Natural killer cell (primary cell): ENCODE results near the gene PRR3. TPM values are rescaled to one million over a fixed set of nuclear protein-coding genes. Genes with fewer than 3 reads are reported as not detected.
A peak's percentile ranks its signal among the peaks of the same experiment; 100 is the strongest.

Experiments used
- ATAC-seq, 3 donors: fragments of 150-1000 bp in 2 of 3; fragments of 200-7000 bp in 1 of 3; cut with Tn5 transposase; 1 replicate in 1 of 3; 2 replicates in 2 of 3; pipeline ENCODE4 v1.10.0; 2021; ENCODE audit warnings: mild to moderate bottlenecking in 2 of 3, moderate library complexity in 2 of 3
- DNase-seq, 2 donors: peaks; one replicate each; pipeline versions ENCODE4 v3.0.0 to v3.0.0-alpha.2; 2013 to 2021; ENCODE audit warnings: mixed read lengths in 1 of 2
- H3K27ac ChIP-seq: one replicate; pipeline ENCODE4 v1.5.1; 2013; ENCODE audit warnings: mild to moderate bottlenecking, low read length
- H3K27me3 ChIP-seq: one replicate; pipeline ENCODE4 v1.6.1; 2013; ENCODE audit warnings: low read length; ENCODE audit not compliant: control insufficient read depth, insufficient read depth
- H3K36me3 ChIP-seq: one replicate; pipeline ENCODE4 v1.6.1; 2013; ENCODE audit warnings: low read length; ENCODE audit not compliant: control insufficient read depth, insufficient read depth
- H3K4me1 ChIP-seq: one replicate; pipeline ENCODE4 v1.6.1; 2013; ENCODE audit warnings: low read length; ENCODE audit not compliant: control insufficient read depth, insufficient read depth
- H3K4me3 ChIP-seq: one replicate; pipeline ENCODE4 v1.5.1; 2013; ENCODE audit warnings: low read length
- H3K9me3 ChIP-seq: one replicate; pipeline ENCODE4 v1.6.1; 2013; ENCODE audit warnings: low read length; ENCODE audit not compliant: control insufficient read depth, insufficient read depth
- H3K27ac Mint-ChIP-seq, 2 donors: one replicate each; pipeline ENCODE4 v1.8.0; 2022; ENCODE audit warnings: mild to moderate bottlenecking in 2 of 2, mixed read lengths in 2 of 2, moderate library complexity in 1 of 2
- H3K27me3 Mint-ChIP-seq, 2 donors: one replicate each; pipeline ENCODE4 v1.8.0; 2022; ENCODE audit warnings: low read depth in 2 of 2, mixed read lengths in 2 of 2
- H3K36me3 Mint-ChIP-seq: one replicate; pipeline ENCODE4 v1.8.0; 2022; ENCODE audit warnings: mixed read lengths
- H3K4me1 Mint-ChIP-seq, 2 donors: one replicate each; pipeline ENCODE4 v1.8.0; 2022; ENCODE audit warnings: mixed read lengths in 2 of 2
- H3K4me3 Mint-ChIP-seq: one replicate; pipeline ENCODE4 v1.8.0; 2022; ENCODE audit warnings: mild to moderate bottlenecking, moderate library complexity, mixed read lengths
- H3K9me3 Mint-ChIP-seq, 2 donors: one replicate each; pipeline ENCODE4 v1.8.0; 2022; ENCODE audit warnings: mixed read lengths in 2 of 2
- WGBS: methylation state at CpG from one replicate; pipeline ENCODE4 v1.1.7; 2013; ENCODE audit warnings: missing lambda C conversion rate; ENCODE audit not compliant: insufficient coverage; 5-methylcytosine and 5-hydroxymethylcytosine counted together
- intact Hi-C: fragments of 100-400 bp; cut with micrococcal nuclease; formaldehyde crosslinking; loops from one replicate; pipeline ENCODE4 v1.14.2; 2022
- total RNA-seq, 4 donors: library from RNA; stranded (reverse); fragments of 120-200 nt in 1 of 4; gene quantifications; one replicate each; pipeline versions ENCODE4 v1.2.3 to v1.2.4, GENCODE V29; 2013 to 2022
- TF ChIP-seq, protein P1 (sequence below): fragments of 200-600 bp; IDR thresholded peaks from one replicate; pipeline ENCODE4 v1.8.0; 2022; ENCODE audit warnings: antibody characterized with exemption

The PRR3 gene
- total RNA-seq, 3 donors from 2014 or later (not counting 1 experiment from before 2014, with no cell fraction given), result 9.5 to 14.8 (median 13.9) TPM

DNA sequence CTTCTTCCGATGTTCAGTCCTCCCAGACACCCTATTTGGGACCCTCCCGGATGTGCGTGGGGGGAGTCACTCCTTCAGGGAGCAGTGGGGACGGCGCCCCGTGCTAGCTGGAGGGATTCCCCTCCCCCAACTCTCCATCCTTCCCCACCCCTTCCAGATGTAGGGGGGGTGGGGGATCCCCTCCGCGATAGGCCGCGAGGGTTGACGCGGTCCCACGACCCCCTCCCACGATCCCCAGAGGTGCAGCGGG lies 1.4 kb upstream of the PRR3 start:
- DNase-seq (no peak), ATAC-seq (no peak)
- peak overlapping the region; percentile 64 for H3K4me3 ChIP-seq
- Mint-ChIP-seq H3K27me3 (no peaks in the 10 kb centered on the region), H3K4me3 (peak overlapping the region; percentile 98), H3K4me1 (peaks cover 35 to 54% of the 10 kb centered on the region in 2 donors), H3K36me3 (peaks cover 15% of the 10 kb centered on the region), H3K9me3 (no peaks in the 10 kb centered on the region), H3K27ac (peak overlapping the region; percentile 98 to 100)
- no peaks in the 10 kb centered on the region for H3K9me3 ChIP-seq
- TF ChIP-seq, protein P1, sequence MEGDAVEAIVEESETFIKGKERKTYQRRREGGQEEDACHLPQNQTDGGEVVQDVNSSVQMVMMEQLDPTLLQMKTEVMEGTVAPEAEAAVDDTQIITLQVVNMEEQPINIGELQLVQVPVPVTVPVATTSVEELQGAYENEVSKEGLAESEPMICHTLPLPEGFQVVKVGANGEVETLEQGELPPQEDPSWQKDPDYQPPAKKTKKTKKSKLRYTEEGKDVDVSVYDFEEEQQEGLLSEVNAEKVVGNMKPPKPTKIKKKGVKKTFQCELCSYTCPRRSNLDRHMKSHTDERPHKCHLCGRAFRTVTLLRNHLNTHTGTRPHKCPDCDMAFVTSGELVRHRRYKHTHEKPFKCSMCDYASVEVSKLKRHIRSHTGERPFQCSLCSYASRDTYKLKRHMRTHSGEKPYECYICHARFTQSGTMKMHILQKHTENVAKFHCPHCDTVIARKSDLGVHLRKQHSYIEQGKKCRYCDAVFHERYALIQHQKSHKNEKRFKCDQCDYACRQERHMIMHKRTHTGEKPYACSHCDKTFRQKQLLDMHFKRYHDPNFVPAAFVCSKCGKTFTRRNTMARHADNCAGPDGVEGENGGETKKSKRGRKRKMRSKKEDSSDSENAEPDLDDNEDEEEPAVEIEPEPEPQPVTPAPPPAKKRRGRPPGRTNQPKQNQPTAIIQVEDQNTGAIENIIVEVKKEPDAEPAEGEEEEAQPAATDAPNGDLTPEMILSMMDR, result no peak
- H3K27ac ChIP-seq, result peak overlapping the region; percentile 97
- intact Hi-C loops, result loop anchor here (1.0 kb wide), 3 partner anchors 16 to 162 kb away; partner anchors contain the start of genes ABCF1, MDC1, MRPS18B and PPP1R10
- H3K27me3 ChIP-seq, result no peaks in the 10 kb centered on the region
- peaks cover 24% of the 10 kb centered on the region for H3K4me1 ChIP-seq
- peaks cover 27% of the 10 kb centered on the region for H3K36me3 ChIP-seq
- WGBS, result 2% methylated on average over 12 of the region's 15 CpGs

DNA sequence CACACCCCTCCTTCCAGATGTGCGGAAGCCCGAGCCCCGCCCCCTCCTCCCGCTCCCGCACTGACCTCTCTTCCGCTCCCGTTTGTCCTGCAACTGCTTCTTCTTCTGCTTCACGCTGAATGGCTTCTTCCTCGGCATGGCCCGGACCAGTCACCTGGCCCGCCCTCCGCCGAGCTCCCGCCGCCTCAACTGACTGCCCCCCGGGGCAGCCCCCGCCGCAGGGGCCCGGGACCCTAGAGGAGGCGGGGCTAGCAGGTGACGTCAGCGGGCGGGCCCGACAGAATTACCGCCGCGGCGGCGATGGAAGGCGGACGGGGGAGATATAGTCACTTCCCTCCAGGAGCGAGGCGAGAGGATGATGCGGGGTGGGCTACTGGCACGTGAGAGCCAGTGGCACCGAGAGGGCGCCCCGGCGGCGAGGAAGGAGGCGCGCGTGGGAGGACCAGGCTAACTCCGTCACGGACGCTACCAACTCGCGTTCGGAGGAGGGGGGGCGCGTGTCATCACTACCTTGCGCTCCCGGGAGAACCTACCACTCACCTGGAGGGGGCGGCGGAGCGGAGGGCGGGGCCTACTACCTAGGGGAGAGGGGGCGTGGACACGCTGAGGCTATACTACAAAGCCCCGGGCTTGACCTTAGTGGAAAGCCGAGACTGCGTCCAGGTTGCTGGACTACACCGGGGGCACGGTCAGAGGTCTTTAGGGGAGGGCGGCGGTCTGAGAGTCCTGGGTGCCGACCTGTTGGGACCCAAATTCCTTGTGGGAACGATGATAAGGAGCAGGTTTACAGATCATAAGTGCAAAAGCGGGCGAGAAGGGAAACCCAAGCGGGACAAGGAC lies 809 bp upstream of the PRR3 start, which contains the start of gene GNL1:
Gene GNL1 (minus strand): TSS at position 424 of the 840 bp plus-strand sequence. CDS start 286 bp downstream, at position 138.
- Histone ChIP-seq H3K27ac (peak within 1 kb of the TSS; percentile 97), H3K9me3 (no peaks in the 10 kb centered on the region), H3K36me3 (peaks cover 22% of the 10 kb centered on the region), H3K4me1 (peaks cover 24% of the 10 kb centered on the region), H3K4me3 (peak within 1 kb of the TSS; percentile 64), H3K27me3 (no peaks in the 10 kb centered on the region)
- ATAC-seq (peak; percentile 79 to 93 (median 80)), DNase-seq (peak; percentile 97 to 99)
- peaks cover 10% of the 10 kb centered on the region for H3K36me3 Mint-ChIP-seq
- no peaks in the 10 kb centered on the region for H3K27me3 Mint-ChIP-seq
- TF ChIP-seq, protein P1, result no peak
- H3K27ac Mint-ChIP-seq, result peak within 1 kb of the TSS; percentile 98 to 100
- WGBS, result under 1% methylated on average over 71 of the region's 71 CpGs
- H3K4me1 Mint-ChIP-seq, result peaks cover 35 to 54% of the 10 kb centered on the region in 2 donors
- intact Hi-C loops, result loop anchor here (1.0 kb wide), 3 partner anchors 15 to 161 kb away; partner anchors contain the start of genes ABCF1, MDC1, MRPS18B and PPP1R10
- H3K9me3 Mint-ChIP-seq, result no peaks in the 10 kb centered on the region
- peak within 1 kb of the TSS; percentile 98 for H3K4me3 Mint-ChIP-seq

DNA sequence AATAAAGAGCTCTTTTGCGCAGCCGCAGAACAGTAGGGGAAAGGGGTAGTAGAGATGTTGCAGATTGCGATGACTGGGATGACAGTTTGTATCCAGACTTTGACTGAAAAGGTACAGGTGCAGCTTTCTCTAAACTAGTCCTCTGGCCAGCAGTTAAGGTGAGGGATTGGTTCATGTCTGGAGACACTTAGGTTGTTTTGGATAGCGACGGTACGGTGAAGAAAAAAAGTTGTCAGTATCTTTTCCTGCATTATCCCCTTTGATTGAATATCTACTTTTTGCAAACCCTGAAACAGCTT lies 537 bp downstream of the PRR3 start:
- peak overlapping the region; percentile 98 to 100 for H3K27ac Mint-ChIP-seq
- intact Hi-C loops, result no loop called here
- ATAC-seq (no peak), DNase-seq (peak in 1 of 2 donors; percentile 77)
- no peaks in the 10 kb centered on the region for H3K27me3 ChIP-seq
- H3K4me3 ChIP-seq, result peak overlapping the region; percentile 64
- H3K36me3 ChIP-seq, result peaks cover 19% of the 10 kb centered on the region
- H3K4me1 Mint-ChIP-seq, result peaks cover 35 to 55% of the 10 kb centered on the region in 2 donors
- H3K4me1 ChIP-seq, result peaks cover 24% of the 10 kb centered on the region
- no peaks in the 10 kb centered on the region for H3K9me3 Mint-ChIP-seq
- H3K9me3 ChIP-seq, result no peaks in the 10 kb centered on the region
- peak overlapping the region; percentile 98 for H3K4me3 Mint-ChIP-seq
- no peaks in the 10 kb centered on the region for H3K27me3 Mint-ChIP-seq
- TF ChIP-seq, protein P1, result no peak
- H3K27ac ChIP-seq, result peak overlapping the region; percentile 97
- 3% methylated on average over 3 of the region's 6 CpGs for WGBS
- no peaks in the 10 kb centered on the region for H3K36me3 Mint-ChIP-seq
